OCI-LY7 (cell line): ENCODE measurements around the gene FAU.

ENCODE experiments used
- CTCF ChIP-seq: fragments of 200-600 bp; sonication (generic); conservative IDR thresholded peaks from 2 replicates; pipeline ENCODE4 v1.5.1; 2014; ENCODE audit warnings: mild to moderate bottlenecking, antibody characterized with exemption, low read length, moderate library complexity, mixed read lengths
- EZH2phosphoT487 ChIP-seq: fragments of 200-600 bp; sonication (generic); IDR thresholded peaks from 2 replicates; pipeline ENCODE4 v1.6.1; 2018; ENCODE audit warnings: low read depth, borderline replicate concordance, mild to moderate bottlenecking, mixed run types, antibody characterized with exemption, low read length, moderate library complexity, mixed read lengths

GRCh38 chr11:65100674-65101350 lies 21.1 kb downstream of the FAU start:
- TF ChIP-seq CTCF (peak; percentile 45; the same call in 1 of the 2 replicates), EZH2phosphoT487 (no peak)
